D721Med (cell line): Measurements from ENCODE around the gene PDLIM4.

Experiments used
- DNase-seq: peaks from one replicate; pipeline ENCODE4 v3.0.0; 2011; ENCODE audit warnings: low spot score; ENCODE audit not compliant: insufficient read length
- FAIRE-seq: peaks from 2 replicates; lab custom pipeline; 2011; peaks lifted over from hg19 to GRCh38; lab: Jason Lieb, UNC
- TF ChIP-seq, protein P1 (sequence below): IDR thresholded peaks from 2 replicates; pipeline ENCODE4 v1.5.1; 2012; ENCODE audit warnings: mild to moderate bottlenecking, control low read depth; ENCODE audit not compliant: insufficient read depth; ENCODE audit errors: missing control alignments

PDLIM4 gene

DNA sequence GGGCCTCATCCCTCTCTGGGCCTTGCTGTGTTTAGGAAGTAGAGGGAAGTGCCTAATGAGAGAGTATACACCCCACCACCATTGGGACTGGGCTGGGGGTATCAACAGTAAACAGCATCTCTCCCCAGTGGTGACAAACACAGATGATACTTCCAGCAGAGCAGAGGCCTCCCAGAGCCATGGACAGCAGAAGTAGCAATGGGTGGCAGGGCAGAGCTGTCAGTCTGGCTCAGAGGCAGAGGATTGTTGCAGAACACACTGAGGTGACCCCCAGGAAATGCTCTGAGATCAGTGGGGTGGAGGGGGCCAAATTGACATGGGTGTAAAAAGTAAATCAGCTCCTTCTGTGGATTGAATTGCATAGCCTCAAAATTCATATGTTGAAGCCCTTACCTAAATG lies 17.7 kb upstream of the PDLIM4 start:
- FAIRE-seq = no peak

DNA sequence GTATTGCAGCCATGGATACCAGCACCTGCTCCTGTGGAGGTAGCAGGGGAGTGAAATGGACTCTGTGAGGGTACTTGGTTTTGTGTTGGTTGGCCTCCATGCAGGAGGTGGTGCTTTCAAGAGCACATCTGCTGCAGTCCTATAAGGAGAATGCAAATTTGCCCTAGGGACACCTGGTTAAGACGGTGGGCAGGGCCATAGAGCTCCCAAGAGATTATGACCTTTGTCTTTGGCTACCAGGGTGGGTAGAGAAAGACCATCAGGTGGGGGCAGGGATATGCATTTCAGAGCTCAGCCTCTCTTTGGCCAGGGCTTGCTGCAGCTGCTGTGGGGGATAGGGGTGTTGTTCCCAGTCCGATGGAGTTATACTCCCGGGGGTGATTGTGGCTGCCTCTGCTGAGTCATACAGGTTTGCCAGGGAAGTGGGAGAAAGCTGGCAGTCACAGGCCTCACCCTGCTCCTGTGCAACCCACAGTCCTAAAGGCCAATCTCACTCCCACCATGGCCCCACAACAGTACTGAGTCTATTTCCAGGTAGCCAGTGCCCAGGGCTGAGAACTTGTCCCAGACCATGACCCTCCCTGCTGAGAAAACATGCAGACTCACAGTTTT lies 14.0 kb upstream of the PDLIM4 start:
- FAIRE-seq (no peak), DNase-seq (no peak)
- TF ChIP-seq, protein P1, sequence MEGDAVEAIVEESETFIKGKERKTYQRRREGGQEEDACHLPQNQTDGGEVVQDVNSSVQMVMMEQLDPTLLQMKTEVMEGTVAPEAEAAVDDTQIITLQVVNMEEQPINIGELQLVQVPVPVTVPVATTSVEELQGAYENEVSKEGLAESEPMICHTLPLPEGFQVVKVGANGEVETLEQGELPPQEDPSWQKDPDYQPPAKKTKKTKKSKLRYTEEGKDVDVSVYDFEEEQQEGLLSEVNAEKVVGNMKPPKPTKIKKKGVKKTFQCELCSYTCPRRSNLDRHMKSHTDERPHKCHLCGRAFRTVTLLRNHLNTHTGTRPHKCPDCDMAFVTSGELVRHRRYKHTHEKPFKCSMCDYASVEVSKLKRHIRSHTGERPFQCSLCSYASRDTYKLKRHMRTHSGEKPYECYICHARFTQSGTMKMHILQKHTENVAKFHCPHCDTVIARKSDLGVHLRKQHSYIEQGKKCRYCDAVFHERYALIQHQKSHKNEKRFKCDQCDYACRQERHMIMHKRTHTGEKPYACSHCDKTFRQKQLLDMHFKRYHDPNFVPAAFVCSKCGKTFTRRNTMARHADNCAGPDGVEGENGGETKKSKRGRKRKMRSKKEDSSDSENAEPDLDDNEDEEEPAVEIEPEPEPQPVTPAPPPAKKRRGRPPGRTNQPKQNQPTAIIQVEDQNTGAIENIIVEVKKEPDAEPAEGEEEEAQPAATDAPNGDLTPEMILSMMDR = no peak

More for the DNA sequence above, 17.7 kb upstream of the PDLIM4 start:
- DNase-seq = no peak
- TF ChIP-seq, protein P1 = no peak

DNA sequence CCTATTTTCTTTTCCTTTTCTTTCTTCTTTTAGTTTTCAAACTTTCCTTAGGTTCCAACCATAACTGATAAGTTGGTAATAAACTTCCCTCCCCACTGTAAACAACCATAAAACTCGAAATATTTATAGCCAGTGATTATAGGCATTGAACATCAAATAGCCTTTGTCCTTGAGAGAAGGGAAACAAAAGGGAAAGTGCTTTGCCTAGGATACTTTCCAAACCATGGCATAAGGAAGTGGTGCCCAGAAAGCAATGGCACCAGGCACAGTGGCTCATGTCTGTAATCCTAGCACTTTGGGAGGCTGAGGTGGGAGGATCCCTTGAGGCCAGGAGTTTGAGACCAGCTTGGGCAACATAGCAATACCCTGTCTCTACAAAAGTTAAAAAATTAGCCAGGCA lies 11.9 kb upstream of the PDLIM4 start:
- DNase-seq (no peak), FAIRE-seq (no peak)
- TF ChIP-seq, protein P1 = no peak

DNA sequence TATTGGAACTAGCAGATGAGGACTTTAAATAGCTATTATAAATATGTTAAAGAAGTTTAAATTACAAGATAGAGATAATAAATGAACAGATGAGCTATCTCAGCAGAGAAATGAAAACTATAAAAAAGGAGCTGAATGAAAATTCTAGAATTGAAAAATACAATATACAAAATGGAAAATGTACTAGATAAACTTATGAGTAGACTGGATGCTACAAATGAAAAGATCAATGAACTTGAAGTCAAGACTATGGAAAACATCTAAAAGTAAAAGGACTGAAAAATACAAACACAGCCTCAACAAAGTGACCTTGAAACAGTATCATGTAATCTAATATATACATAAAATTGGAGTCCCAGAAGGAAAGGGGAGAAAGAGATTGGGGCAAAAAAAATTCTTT lies 10.7 kb upstream of the PDLIM4 start:
- DNase-seq (no peak), FAIRE-seq (no peak)
- TF ChIP-seq, protein P1 = no peak

DNA sequence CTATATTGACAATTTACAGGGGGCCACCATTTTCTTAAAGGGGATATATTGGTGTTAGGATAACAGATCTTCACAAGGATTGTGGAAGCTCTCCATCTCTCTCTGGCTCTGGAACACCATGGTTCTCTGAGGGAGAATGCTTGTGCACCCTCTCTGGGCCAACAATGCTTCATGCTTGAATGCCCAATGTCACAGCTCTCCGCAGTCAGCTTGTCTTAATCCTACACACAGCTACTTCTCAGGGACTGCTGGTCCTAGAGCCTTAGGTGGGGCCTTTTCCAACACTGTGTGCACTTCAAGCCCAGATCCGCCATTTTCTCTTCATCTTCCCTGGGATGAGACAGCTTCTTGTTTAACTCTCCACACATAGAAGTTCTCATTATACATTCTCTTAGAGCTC lies 6.9 kb upstream of the PDLIM4 start:
- FAIRE-seq (no peak), DNase-seq (no peak)
- TF ChIP-seq, protein P1 = no peak

DNA sequence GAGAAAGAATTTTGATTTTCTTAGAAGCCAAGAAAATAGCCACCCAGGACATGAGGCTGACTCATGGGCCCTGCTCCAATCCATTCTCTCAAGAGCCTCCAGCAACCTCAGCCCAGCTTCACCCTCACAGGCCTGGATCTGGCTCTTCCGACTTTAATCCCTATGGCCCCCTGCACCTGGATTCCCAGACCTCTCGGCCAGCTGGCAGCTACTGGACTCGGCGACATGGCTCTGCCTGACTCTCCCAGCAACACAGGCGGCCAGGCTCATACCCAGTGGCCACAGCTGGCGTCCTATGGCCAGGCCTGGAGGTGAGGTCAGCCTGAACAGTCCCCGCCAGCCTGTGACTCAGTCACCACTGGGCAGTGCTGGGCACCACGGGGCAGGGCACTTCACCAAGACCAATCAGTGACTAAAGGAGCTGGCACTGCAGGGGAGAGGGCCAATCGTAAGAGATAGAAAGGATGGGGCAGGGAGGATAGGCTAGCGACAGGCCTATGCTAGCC lies 6.2 kb upstream of the PDLIM4 start:
- DNase-seq = no peak
- TF ChIP-seq, protein P1 = no peak
- no peak for FAIRE-seq

DNA sequence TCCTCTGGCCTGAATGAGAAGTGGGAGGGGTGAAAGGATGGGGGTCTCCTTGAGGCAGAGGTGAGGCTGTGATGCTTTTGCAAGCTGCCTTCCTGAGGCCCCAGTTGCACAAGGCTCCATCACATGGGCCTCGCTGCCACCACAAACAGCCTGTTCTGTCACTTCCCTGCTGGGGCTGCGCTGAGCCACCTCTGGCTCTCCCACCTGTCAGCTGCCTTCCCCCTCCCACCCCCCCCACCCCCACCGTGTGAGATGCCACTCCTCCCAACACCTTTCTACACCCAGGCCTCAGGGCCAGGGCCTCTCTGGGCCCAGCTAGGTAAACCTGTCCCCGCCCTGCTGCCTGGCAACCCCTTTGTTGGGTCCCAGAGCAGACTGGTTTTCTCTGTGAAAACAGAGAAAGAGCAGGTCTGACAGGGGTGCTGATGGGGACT lies 4.5 kb upstream of the PDLIM4 start:
- DNase-seq (no peak), FAIRE-seq (no peak)
- TF ChIP-seq, protein P1 = no peak
